Nephron (organoid): Measurements from ENCODE around the gene C10orf71.

Experiments
- H3K27ac Mint-ChIP-seq, 3 experiments: 2 replicates each; pipeline ENCODE4 v1.8.0; 2020; ENCODE audit warnings: mixed read lengths in 3 of 3, mild to moderate bottlenecking in 2 of 3, moderate library complexity in 1 of 3
- H3K27me3 Mint-ChIP-seq: 2 replicates; pipeline ENCODE4 v1.8.0; 2021; ENCODE audit warnings: low read depth, mild to moderate bottlenecking, moderate library complexity, mixed read lengths
- H3K36me3 Mint-ChIP-seq: 2 replicates; pipeline ENCODE4 v1.8.0; 2020; ENCODE audit warnings: low read depth, mixed read lengths
- H3K4me1 Mint-ChIP-seq: 2 replicates; pipeline ENCODE4 v1.8.0; 2020; ENCODE audit warnings: mixed read lengths
- H3K4me3 Mint-ChIP-seq, 3 experiments: 2 replicates each; pipeline ENCODE4 v1.8.0; 2020; ENCODE audit warnings: mild to moderate bottlenecking in 3 of 3, mixed read lengths in 3 of 3, moderate library complexity in 2 of 3
- H3K9me3 Mint-ChIP-seq: 2 replicates; pipeline ENCODE4 v1.8.0; 2020; ENCODE audit warnings: mixed read lengths
- CTCF ChIP-seq, 3 experiments: fragments of 200-600 bp; sonication (generic); IDR thresholded peaks; one replicate each; pipeline ENCODE4 v1.5.0; 2021; ENCODE audit warnings: antibody characterized with exemption in 3 of 3; ENCODE audit not compliant: unreplicated experiment in 3 of 3

Gene C10orf71

GRCh38 chr10:49364747-49365146 lies 65.8 kb downstream of the C10orf71 start:
- no peak overlapping the region for H3K27ac Mint-ChIP-seq

GRCh38 chr10:49365275-49365674 lies 66.3 kb downstream of the C10orf71 start:
- Mint-ChIP-seq H3K36me3 (no peaks in the 10 kb centered on the region), H3K4me1 (no peaks in the 10 kb centered on the region), H3K27me3 (peaks cover 25% of the 10 kb centered on the region), H3K27ac (no peak overlapping the region), H3K4me3 (no peak overlapping the region), H3K9me3 (no peaks in the 10 kb centered on the region)
- TF ChIP-seq CTCF (IDR thresholded peaks at IDR 0.05; ENCODE audit: unreplicated experiment in 3 of 3): no peak

More at GRCh38 chr10:49364747-49365146, 65.8 kb downstream of the C10orf71 start:
- H3K27me3 Mint-ChIP-seq: peaks cover 30% of the 10 kb centered on the region
- no peak for TF ChIP-seq CTCF (IDR thresholded peaks at IDR 0.05; ENCODE audit: unreplicated experiment in 3 of 3)
- H3K4me1 Mint-ChIP-seq: no peaks in the 10 kb centered on the region
- no peaks in the 10 kb centered on the region for H3K36me3 Mint-ChIP-seq
- no peaks in the 10 kb centered on the region for H3K9me3 Mint-ChIP-seq
- no peak overlapping the region for H3K4me3 Mint-ChIP-seq

- Mint-ChIP-seq H3K4me1 (no peaks in the 10 kb centered on the region), H3K9me3 (no peaks in the 10 kb centered on the region), H3K27me3 (peaks cover 25% of the 10 kb centered on the region), H3K4me3 (no peak overlapping the region), H3K27ac (no peak overlapping the region), H3K36me3 (no peaks in the 10 kb centered on the region)
- no peak for TF ChIP-seq CTCF (IDR thresholded peaks at IDR 0.05; ENCODE audit: unreplicated experiment in 3 of 3)
These were observed 66.9 kb downstream of the C10orf71 start for GRCh38 chr10:49365675-49366415.

- Mint-ChIP-seq H3K36me3 (no peaks in the 10 kb centered on the region), H3K4me3 (no peak overlapping the region), H3K27me3 (peaks cover 25% of the 10 kb centered on the region), H3K27ac (no peak overlapping the region), H3K4me1 (no peaks in the 10 kb centered on the region), H3K9me3 (no peaks in the 10 kb centered on the region)
- no peak for TF ChIP-seq CTCF (IDR thresholded peaks at IDR 0.05; ENCODE audit: unreplicated experiment in 3 of 3)
These were observed 67.5 kb downstream of the C10orf71 start for GRCh38 chr10:49366460-49366859.

- H3K9me3 Mint-ChIP-seq: no peaks in the 10 kb centered on the region
- H3K4me1 Mint-ChIP-seq: no peaks in the 10 kb centered on the region
- peaks cover 24% of the 10 kb centered on the region for H3K27me3 Mint-ChIP-seq
- no peak for TF ChIP-seq CTCF (IDR thresholded peaks at IDR 0.05; ENCODE audit: unreplicated experiment in 3 of 3)
- no peaks in the 10 kb centered on the region for H3K36me3 Mint-ChIP-seq
- no peak overlapping the region for H3K4me3 Mint-ChIP-seq
- H3K27ac Mint-ChIP-seq: no peak overlapping the region
These were observed 68.6 kb downstream of the C10orf71 start for GRCh38 chr10:49367600-49367999.

GRCh38 chr10:49368256-49368655 lies 69.3 kb downstream of the C10orf71 start:
- no peak for TF ChIP-seq CTCF (IDR thresholded peaks at IDR 0.05; ENCODE audit: unreplicated experiment in 3 of 3)
- H3K9me3 Mint-ChIP-seq: no peaks in the 10 kb centered on the region
- no peaks in the 10 kb centered on the region for H3K36me3 Mint-ChIP-seq
- H3K27me3 Mint-ChIP-seq: peaks cover 24% of the 10 kb centered on the region
- H3K4me3 Mint-ChIP-seq: no peak overlapping the region
- H3K4me1 Mint-ChIP-seq: no peaks in the 10 kb centered on the region
- no peak overlapping the region for H3K27ac Mint-ChIP-seq
